GM21529 (cell line): ENCODE data around the gene TMEM167B.
A peak's percentile ranks its signal among the peaks of the same experiment; 100 is the strongest.
"Not testable (repeated sequence)": the region's sequence is repeated elsewhere in the genome, so short reads cannot be mapped to it uniquely, and the experiment has no call there.

Experiments
- ATAC-seq: cut with Tn5 transposase; IDR thresholded peaks from one replicate; pipeline ENCODE4 v1.9.1; 2021; ENCODE audit not compliant: unreplicated experiment

Gene TMEM167B

GRCh38 chr1:109090196-109091077 is at the start of gene TMEM167B:
TSS of gene TMEM167B (plus strand) at chr1:109090764. CDS start at chr1:109090873, 109 bp downstream.
- ATAC-seq, result peak; percentile 93

- peak; percentile 30 for ATAC-seq
Observed at GRCh38 chr1:109040989-109041620, 49.5 kb upstream of the TMEM167B start.

GRCh38 chr1:109041621-109042468 is 48.7 kb upstream of the TMEM167B start, which contains the start of gene WDR47:
TSS of gene WDR47 (minus strand) at chr1:109042102. CDS start at chr1:109023512, 18,590 bp downstream.
- ATAC-seq, result peak; percentile 93

- no peak for ATAC-seq
Observed at GRCh38 chr1:109045595-109045994, 45.0 kb upstream of the TMEM167B start.

- no peak for ATAC-seq
Observed at GRCh38 chr1:109046671-109047070, 43.9 kb upstream of the TMEM167B start.

GRCh38 chr1:109047339-109047738 is 43.2 kb upstream of the TMEM167B start:
- no peak for ATAC-seq

GRCh38 chr1:109048335-109048734 is 42.2 kb upstream of the TMEM167B start:
- no peak for ATAC-seq

GRCh38 chr1:109050228-109050995 is 40.2 kb upstream of the TMEM167B start:
- ATAC-seq, result no peak

GRCh38 chr1:109052145-109052544 is 38.4 kb upstream of the TMEM167B start:
- not testable (repeated sequence) for ATAC-seq

- ATAC-seq, result no peak
Observed at GRCh38 chr1:109056064-109056463, 34.5 kb upstream of the TMEM167B start.

- no peak for ATAC-seq
Observed at GRCh38 chr1:109059026-109059425, 31.5 kb upstream of the TMEM167B start.

GRCh38 chr1:109060707-109061106 is 29.9 kb upstream of the TMEM167B start:
- ATAC-seq, result no peak

- ATAC-seq, result no peak
Observed at GRCh38 chr1:109061183-109061582, 29.4 kb upstream of the TMEM167B start.

GRCh38 chr1:109065137-109065536 is 25.4 kb upstream of the TMEM167B start:
- ATAC-seq, result no peak

GRCh38 chr1:109067883-109068282 is 22.7 kb upstream of the TMEM167B start:
- no peak for ATAC-seq

- ATAC-seq, result no peak
Observed at GRCh38 chr1:109069294-109069693, 21.3 kb upstream of the TMEM167B start.

- peak; percentile 99 for ATAC-seq
Observed at GRCh38 chr1:109075531-109076490, 14.8 kb upstream of the TMEM167B start, which contains the start of gene TAF13. TSS of gene TAF13 (minus strand) at chr1:109076003. CDS start at chr1:109075947, 56 bp downstream.

- ATAC-seq, result no peak
Observed at GRCh38 chr1:109078317-109078716, 12.2 kb upstream of the TMEM167B start.

- no peak for ATAC-seq
Observed at GRCh38 chr1:109079240-109079622, 11.3 kb upstream of the TMEM167B start.
